DOHH2 (cell line): Measurements from ENCODE around the gene MGAT4B.

ENCODE experiments used
- H3F3A ChIP-seq: fragments of 200-600 bp; sonication (generic), shearing (Covaris generic); 2 replicates; pipeline ENCODE4 v1.6.0; 2016; ENCODE audit warnings: antibody characterized with exemption, mild to moderate bottlenecking; ENCODE audit not compliant: control insufficient read depth, insufficient read depth
- H3K27ac ChIP-seq: fragments of 200-600 bp; sonication (generic); 2 replicates; pipeline ENCODE4 v1.5.1; 2014; ENCODE audit warnings: low read depth, mild to moderate bottlenecking, low read length, moderate library complexity
- H3K27me3 ChIP-seq: fragments of 200-600 bp; sonication (generic); 2 replicates; pipeline ENCODE4 v1.6.1; 2014; ENCODE audit warnings: mild to moderate bottlenecking, low read length, mixed read lengths; ENCODE audit not compliant: control insufficient read depth
- H3K36me3 ChIP-seq: fragments of 200-600 bp; sonication (generic); 2 replicates; pipeline ENCODE4 v1.6.1; 2014; ENCODE audit warnings: mild to moderate bottlenecking, low read length, moderate library complexity, mixed read lengths; ENCODE audit not compliant: control insufficient read depth
- H3K4me1 ChIP-seq: fragments of 200-600 bp; sonication (generic); 2 replicates; pipeline ENCODE4 v1.6.1; 2014; ENCODE audit warnings: mild to moderate bottlenecking, low read length, mixed read lengths; ENCODE audit not compliant: control insufficient read depth
- H3K4me2 ChIP-seq: fragments of 200-600 bp; sonication (generic); 2 replicates; pipeline ENCODE4 v1.6.0; 2014; ENCODE audit warnings: mild to moderate bottlenecking, low read length, moderate library complexity
- H3K4me3 ChIP-seq: fragments of 200-600 bp; sonication (generic); 2 replicates; pipeline ENCODE4 v1.5.1; 2014; ENCODE audit warnings: mild to moderate bottlenecking, low read length, mixed read lengths
- H3K79me2 ChIP-seq: fragments of 200-600 bp; sonication (generic); 2 replicates; pipeline ENCODE4 v1.6.1; 2014; ENCODE audit warnings: mild to moderate bottlenecking, low read length, mixed read lengths; ENCODE audit not compliant: control insufficient read depth
- H3K9me2 ChIP-seq: fragments of 200-600 bp; sonication (generic); replicated peaks from 2 replicates; pipeline ENCODE4 v1.6.1; 2014; ENCODE audit warnings: mild to moderate bottlenecking, low read length, mixed read lengths; ENCODE audit not compliant: control insufficient read depth
- H3K9me3 ChIP-seq: fragments of 200-600 bp; sonication (generic); 2 replicates; pipeline ENCODE4 v1.6.1; 2014; ENCODE audit warnings: antibody characterized with exemption, low read length, mixed read lengths; ENCODE audit not compliant: control insufficient read depth, insufficient read depth
- H4K20me1 ChIP-seq: fragments of 200-600 bp; sonication (generic); 2 replicates; pipeline ENCODE4 v1.6.0; 2014; ENCODE audit warnings: low read depth, mild to moderate bottlenecking, antibody characterized with exemption, low read length, moderate library complexity; ENCODE audit not compliant: control insufficient read depth, insufficient read depth
- CTCF ChIP-seq: fragments of 200-600 bp; sonication (generic); IDR thresholded peaks from one replicate; pipeline ENCODE4 v1.5.1; 2014; ENCODE audit warnings: antibody characterized with exemption, mild to moderate bottlenecking, low read depth, low read length; ENCODE audit not compliant: poor library complexity, severe bottlenecking
- EZH2phosphoT487 ChIP-seq: fragments of 200-600 bp; sonication (generic); IDR thresholded peaks from 2 replicates; pipeline ENCODE4 v1.6.1; 2017; ENCODE audit warnings: borderline replicate concordance, mild to moderate bottlenecking, antibody characterized with exemption, low read length, moderate library complexity, mixed read lengths

Gene MGAT4B

DNA sequence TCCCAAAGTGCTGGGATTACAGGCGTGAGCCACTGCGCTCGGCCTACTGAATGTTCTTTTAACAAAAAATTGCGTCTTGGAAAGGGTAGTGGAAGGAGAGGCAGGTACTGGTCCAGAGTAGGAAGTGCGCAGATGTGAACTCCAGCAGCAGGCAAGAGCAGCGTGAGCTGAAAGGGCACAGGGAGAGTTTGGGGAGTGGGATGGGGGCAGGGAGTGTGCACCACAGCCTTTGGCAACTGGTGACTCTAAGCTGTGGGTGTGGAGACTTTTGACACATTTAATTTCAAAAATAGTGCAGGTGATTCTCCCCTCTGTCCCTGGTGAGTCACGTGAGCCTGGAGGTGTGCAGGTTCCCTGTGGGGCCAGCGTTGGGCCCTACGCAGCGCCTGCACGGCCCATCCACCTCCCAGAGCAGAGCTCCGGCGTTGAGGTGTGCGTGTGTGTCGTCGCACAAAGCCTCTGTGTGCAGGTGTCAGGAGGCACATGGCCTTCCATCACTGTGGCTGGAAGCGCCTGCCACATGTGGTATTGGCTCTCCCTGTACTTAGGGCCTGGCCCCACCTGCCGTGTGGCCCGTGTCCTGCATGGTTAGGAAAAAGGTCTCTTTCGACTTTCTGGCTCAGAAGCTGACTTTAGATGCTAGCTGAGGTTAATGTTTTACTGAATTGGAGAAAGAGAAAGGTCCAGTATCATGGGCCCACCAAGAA, 25.5 kb upstream of the MGAT4B start:
- H3K9me3 ChIP-seq, result no peaks in the 10 kb centered on the region
- H3K27me3 ChIP-seq, result no peaks in the 10 kb centered on the region
- no peaks in the 10 kb centered on the region for H3K79me2 ChIP-seq
- no peaks in the 10 kb centered on the region for H4K20me1 ChIP-seq
- TF ChIP-seq CTCF (no peak), EZH2phosphoT487 (no peak)
- H3K4me3 ChIP-seq, result no peak overlapping the region
- H3K4me1 ChIP-seq, result no peaks in the 10 kb centered on the region
- no peaks in the 10 kb centered on the region for H3K9me2 ChIP-seq
- no peaks in the 10 kb centered on the region for H3F3A ChIP-seq
- peaks cover 58% of the 10 kb centered on the region for H3K36me3 ChIP-seq
- H3K27ac ChIP-seq, result no peak overlapping the region
- H3K4me2 ChIP-seq, result no peak overlapping the region

DNA sequence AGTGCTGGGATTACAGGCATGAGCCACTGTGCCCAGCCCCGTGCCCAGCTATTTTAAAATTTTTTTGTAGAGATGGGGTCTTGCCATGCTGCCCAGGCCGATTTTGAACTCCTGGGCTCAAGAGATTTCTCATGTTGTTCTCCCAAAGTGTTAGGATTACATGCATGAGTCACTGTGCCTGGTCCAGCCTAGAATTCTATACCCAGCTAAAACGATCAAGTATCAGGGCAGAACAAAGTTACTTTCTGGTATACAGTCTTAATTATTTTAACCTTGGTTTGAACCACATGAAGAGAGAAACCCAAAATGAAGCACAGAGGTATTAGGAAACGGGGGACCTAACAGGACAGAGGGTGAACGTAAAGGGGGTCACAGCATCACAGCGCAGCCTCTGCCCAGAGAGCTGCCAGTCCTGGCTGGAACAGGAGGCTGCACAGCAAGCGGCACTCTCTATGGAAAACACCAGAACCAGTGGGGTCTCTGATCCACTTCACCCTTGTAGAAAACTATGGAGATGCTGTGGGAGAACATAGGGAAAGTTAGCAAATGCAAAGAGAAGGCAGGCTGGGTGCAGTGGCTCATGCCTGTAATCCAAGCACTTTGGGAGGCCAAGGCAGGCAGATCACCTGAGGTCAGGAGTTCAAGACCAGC, 24.3 kb upstream of the MGAT4B start:
- no peaks in the 10 kb centered on the region for H3K4me1 ChIP-seq
- no peaks in the 10 kb centered on the region for H4K20me1 ChIP-seq
- H3K79me2 ChIP-seq, result no peaks in the 10 kb centered on the region
- no peak overlapping the region for H3K4me2 ChIP-seq
- TF ChIP-seq CTCF, result no peak
- TF ChIP-seq EZH2phosphoT487, result no peak
- H3K36me3 ChIP-seq, result peaks cover 55% of the 10 kb centered on the region
- no peak overlapping the region for H3K4me3 ChIP-seq
- H3K9me3 ChIP-seq, result no peaks in the 10 kb centered on the region
- no peak overlapping the region for H3K27ac ChIP-seq
- no peaks in the 10 kb centered on the region for H3K27me3 ChIP-seq
- no peaks in the 10 kb centered on the region for H3F3A ChIP-seq
- H3K9me2 ChIP-seq, result no peaks in the 10 kb centered on the region

GRCh38 chr5:179829732-179830435, 23.2 kb upstream of the MGAT4B start:
- Histone ChIP-seq H3K36me3 (peaks cover 64% of the 10 kb centered on the region), H3K4me2 (no peak overlapping the region), H3K79me2 (no peaks in the 10 kb centered on the region), H3K27me3 (no peaks in the 10 kb centered on the region), H3K4me1 (no peaks in the 10 kb centered on the region), H3K27ac (no peak overlapping the region), H3K9me3 (no peaks in the 10 kb centered on the region), H3K9me2 (no peaks in the 10 kb centered on the region), H3F3A (no peaks in the 10 kb centered on the region), H3K4me3 (no peak overlapping the region), H4K20me1 (no peaks in the 10 kb centered on the region)
- TF ChIP-seq EZH2phosphoT487 (no peak), CTCF (no peak)
